Smooth muscle cell (in vitro differentiated cells): ENCODE results near the gene EXOC6. TPM values are rescaled to one million over a fixed set of nuclear protein-coding genes. Genes with fewer than 3 reads are reported as not detected.

Experiments
- DNase-seq: peaks from one replicate; lab custom pipeline; 2025; ENCODE audit not compliant: unreplicated experiment; lab: John Stamatoyannopoulos, UW
- H2AFZ ChIP-seq: fragments of 200-600 bp; sonication (generic); 2 replicates; pipeline ENCODE4 v1.6.0; 2016; ENCODE audit warnings: antibody characterized with exemption, low read depth, mild to moderate bottlenecking
- H3F3A ChIP-seq: fragments of 200-600 bp; sonication (generic); 2 replicates; pipeline ENCODE4 v1.6.0; 2017; ENCODE audit warnings: antibody characterized with exemption, low read depth
- H3K27ac ChIP-seq: fragments of 200-600 bp; sonication (generic); 2 replicates; pipeline ENCODE4 v1.5.1; 2016; ENCODE audit warnings: low read depth, mild to moderate bottlenecking
- H3K27me3 ChIP-seq: fragments of 200-600 bp; sonication (generic); 2 replicates; pipeline ENCODE4 v1.6.1; 2016; ENCODE audit warnings: low read depth, mild to moderate bottlenecking
- H3K36me3 ChIP-seq: fragments of 200-600 bp; sonication (generic); 2 replicates; pipeline ENCODE4 v1.5.1; 2016; ENCODE audit warnings: low read depth
- H3K4me1 ChIP-seq: fragments of 200-600 bp; sonication (generic); 2 replicates; pipeline ENCODE4 v1.5.1; 2016; ENCODE audit warnings: low read depth
- H3K4me2 ChIP-seq: fragments of 200-600 bp; sonication (generic); 2 replicates; pipeline ENCODE4 v1.6.0; 2016; ENCODE audit warnings: mild to moderate bottlenecking
- H3K4me3 ChIP-seq: fragments of 200-600 bp; sonication (generic); 2 replicates; pipeline ENCODE4 v1.5.1; 2016; ENCODE audit warnings: mild to moderate bottlenecking
- H3K79me2 ChIP-seq: fragments of 200-600 bp; sonication (generic); 2 replicates; pipeline ENCODE4 v1.6.0; 2016; ENCODE audit warnings: low read depth, mild to moderate bottlenecking
- H3K9ac ChIP-seq: fragments of 200-600 bp; sonication (generic); 2 replicates; pipeline ENCODE4 v1.6.0; 2016; ENCODE audit warnings: low read depth
- H3K9me3 ChIP-seq: fragments of 200-600 bp; sonication (generic); replicated peaks from 2 replicates; pipeline ENCODE4 v1.5.1; 2016; ENCODE audit warnings: low read depth
- H4K20me1 ChIP-seq: fragments of 200-600 bp; sonication (generic); 2 replicates; pipeline ENCODE4 v1.6.0; 2016; ENCODE audit warnings: low read depth
- WGBS: methylation state at CpG from one replicate; pipeline ENCODE4 v1.1.7; 2016; ENCODE audit warnings: low lambda C conversion rate; 5-methylcytosine and 5-hydroxymethylcytosine counted together
- polyA plus RNA-seq: library from polyadenylated mRNA; unstranded; fragments of >200 nt; fragmentation: Nextera tagmentation; extraction: Ambion mirVana; gene quantifications from 2 replicates; pipeline ENCODE4 v1.2.1, GENCODE V29; 2016
- total RNA-seq: library from RNA; depleted of rRNA; stranded (reverse); fragments of >200 nt; gene quantifications from 2 replicates; pipeline ENCODE4 v1.2.3, GENCODE V29; 2014
- TF ChIP-seq, protein P1 (sequence below): fragments of 200-600 bp; sonication (generic); IDR thresholded peaks from 2 replicates; pipeline ENCODE4 v1.5.1; 2017; ENCODE audit warnings: borderline replicate concordance, mild to moderate bottlenecking, antibody characterized with exemption; ENCODE audit not compliant: insufficient read depth, poor library complexity, severe bottlenecking

The EXOC6 gene
- total and polyA plus RNA-seq, 2 experiments from 2014 or later: 1.7 to 5.2 TPM

DNA sequence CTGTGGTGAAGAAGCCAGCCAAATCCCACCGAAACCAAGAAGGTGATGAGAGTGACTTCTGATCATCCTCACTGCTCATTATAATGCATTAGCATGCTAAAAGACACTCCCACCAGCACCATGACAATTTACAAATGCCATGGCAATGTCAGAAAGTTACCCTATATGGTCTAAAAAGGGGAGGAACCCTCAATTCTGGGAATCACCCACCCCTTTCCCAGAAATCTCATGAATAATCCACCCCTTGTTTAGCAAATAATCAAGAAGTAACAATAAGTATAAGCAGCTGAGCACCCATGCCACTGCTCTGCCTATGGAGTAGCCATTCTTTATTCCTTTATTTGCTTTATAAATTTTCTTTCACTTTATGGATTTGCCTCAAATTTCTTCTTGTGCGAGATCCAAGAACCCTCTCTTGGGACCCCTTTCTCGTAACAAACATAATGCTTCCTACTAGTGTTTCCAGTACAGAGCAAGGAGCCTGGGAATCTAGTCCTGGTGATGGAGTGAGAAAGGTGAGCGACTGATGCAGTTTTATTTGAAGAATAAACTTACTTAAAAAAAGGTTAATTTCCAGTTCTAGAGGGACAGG is 18.4 kb upstream of the EXOC6 start:
- Histone ChIP-seq H3K4me3 (no peak overlapping the region), H3K4me2 (no peak overlapping the region), H3K4me1 (no peaks in the 10 kb centered on the region), H2AFZ (no peak overlapping the region), H3K9me3 (no peaks in the 10 kb centered on the region), H3K27ac (no peak overlapping the region), H3F3A (no peaks in the 10 kb centered on the region), H3K79me2 (no peaks in the 10 kb centered on the region), H4K20me1 (no peaks in the 10 kb centered on the region), H3K9ac (no peak overlapping the region), H3K27me3 (no peaks in the 10 kb centered on the region), H3K36me3 (no peaks in the 10 kb centered on the region)
- 96% methylated on average over 4 of the region's 4 CpGs for WGBS
- TF ChIP-seq, protein P1, sequence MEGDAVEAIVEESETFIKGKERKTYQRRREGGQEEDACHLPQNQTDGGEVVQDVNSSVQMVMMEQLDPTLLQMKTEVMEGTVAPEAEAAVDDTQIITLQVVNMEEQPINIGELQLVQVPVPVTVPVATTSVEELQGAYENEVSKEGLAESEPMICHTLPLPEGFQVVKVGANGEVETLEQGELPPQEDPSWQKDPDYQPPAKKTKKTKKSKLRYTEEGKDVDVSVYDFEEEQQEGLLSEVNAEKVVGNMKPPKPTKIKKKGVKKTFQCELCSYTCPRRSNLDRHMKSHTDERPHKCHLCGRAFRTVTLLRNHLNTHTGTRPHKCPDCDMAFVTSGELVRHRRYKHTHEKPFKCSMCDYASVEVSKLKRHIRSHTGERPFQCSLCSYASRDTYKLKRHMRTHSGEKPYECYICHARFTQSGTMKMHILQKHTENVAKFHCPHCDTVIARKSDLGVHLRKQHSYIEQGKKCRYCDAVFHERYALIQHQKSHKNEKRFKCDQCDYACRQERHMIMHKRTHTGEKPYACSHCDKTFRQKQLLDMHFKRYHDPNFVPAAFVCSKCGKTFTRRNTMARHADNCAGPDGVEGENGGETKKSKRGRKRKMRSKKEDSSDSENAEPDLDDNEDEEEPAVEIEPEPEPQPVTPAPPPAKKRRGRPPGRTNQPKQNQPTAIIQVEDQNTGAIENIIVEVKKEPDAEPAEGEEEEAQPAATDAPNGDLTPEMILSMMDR: no peak
- DNase-seq: no peak

DNA sequence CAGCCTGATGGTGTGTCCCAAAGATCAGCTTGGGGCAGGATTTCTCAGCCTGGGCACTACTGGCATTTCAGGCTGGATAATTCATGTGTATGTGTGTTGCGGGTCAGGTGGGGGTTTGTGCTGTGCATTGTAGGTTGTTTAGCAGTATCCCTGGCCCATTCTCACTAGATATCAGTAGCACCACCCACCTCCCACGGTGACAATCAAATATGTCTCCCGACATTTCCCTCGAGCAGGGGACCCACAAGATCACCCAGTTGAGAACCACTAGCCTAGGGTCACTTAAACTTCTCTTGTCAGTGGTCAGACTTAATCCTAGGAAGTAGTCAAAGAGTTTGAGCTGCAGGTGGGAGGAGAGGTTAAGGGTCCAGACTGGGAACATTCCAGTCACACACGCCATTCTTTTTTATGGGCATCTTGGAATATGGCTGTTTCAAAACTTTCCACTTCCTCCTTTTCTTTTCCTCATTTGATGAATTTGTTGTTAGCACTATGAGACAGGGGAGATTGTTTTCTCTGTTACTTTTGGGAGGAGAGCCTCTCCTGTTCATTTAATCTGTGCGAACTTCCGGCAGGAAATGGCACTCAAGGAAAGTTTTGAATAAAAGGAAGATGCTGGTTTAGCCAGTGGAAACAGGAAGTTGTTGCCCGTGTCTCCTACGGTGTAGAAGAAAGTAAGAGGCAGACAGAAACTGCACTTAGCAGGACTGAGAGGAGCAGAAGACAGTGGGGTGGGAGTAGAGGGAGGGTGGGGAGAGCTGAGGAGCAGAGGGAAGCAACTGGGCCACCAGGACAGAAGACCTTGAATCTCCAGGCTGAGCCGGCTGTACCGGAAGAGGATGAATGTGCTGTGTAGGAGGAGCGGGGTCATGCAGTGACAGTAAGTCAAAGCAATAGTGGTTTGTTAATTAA is 17.6 kb upstream of the EXOC6 start:
- H2AFZ ChIP-seq: no peak overlapping the region

DNA sequence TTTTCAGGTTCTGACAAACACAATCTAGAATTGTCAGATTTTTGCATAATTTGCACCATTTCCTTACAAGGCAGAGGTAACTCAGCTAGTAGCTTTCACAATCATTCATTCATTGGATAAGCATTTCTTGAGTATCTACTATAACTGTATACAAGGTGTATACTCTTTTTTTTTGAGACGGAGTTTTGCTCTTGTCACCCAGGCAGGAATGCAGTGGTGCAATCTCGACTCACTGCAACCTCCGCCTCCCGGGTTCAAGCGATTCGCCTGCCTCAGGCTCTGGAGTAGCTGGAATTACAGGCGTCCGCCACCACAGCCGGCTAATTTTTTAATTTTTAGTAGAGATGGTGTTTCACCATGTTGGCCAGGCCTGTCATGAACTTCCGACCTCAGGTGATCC is 16.2 kb upstream of the EXOC6 start:
- no peak for DNase-seq
- Histone ChIP-seq H3F3A (no peaks in the 10 kb centered on the region), H3K4me1 (no peaks in the 10 kb centered on the region), H3K4me3 (no peak overlapping the region), H3K36me3 (no peaks in the 10 kb centered on the region), H3K27ac (no peak overlapping the region), H3K9ac (no peak overlapping the region), H3K79me2 (no peaks in the 10 kb centered on the region), H2AFZ (no peak overlapping the region), H3K4me2 (no peak overlapping the region), H4K20me1 (no peaks in the 10 kb centered on the region), H3K27me3 (no peaks in the 10 kb centered on the region), H3K9me3 (no peaks in the 10 kb centered on the region)
- TF ChIP-seq, protein P1: no peak
- 94% methylated on average over 10 of the region's 10 CpGs for WGBS

More for the DNA sequence above, 17.6 kb upstream of the EXOC6 start:
- DNase-seq: no peak
- Histone ChIP-seq H3K4me2 (no peak overlapping the region), H3K27me3 (no peaks in the 10 kb centered on the region), H3K9ac (no peak overlapping the region), H3K4me3 (no peak overlapping the region), H3K4me1 (no peaks in the 10 kb centered on the region), H3K79me2 (no peaks in the 10 kb centered on the region), H3F3A (no peaks in the 10 kb centered on the region), H4K20me1 (no peaks in the 10 kb centered on the region), H3K36me3 (no peaks in the 10 kb centered on the region), H3K9me3 (no peaks in the 10 kb centered on the region), H3K27ac (no peak overlapping the region)
- TF ChIP-seq, protein P1: no peak
- 85% methylated on average over 12 of the region's 12 CpGs for WGBS
